IPS DF 19.7 (cell line): Measurements from ENCODE around the gene EEPD1.

ENCODE experiments used
- DNase-seq: peaks from one replicate; pipeline ENCODE4 v3.0.0-alpha.2; 2013; ENCODE audit warnings: low read depth, low spot score

The EEPD1 gene

DNA sequence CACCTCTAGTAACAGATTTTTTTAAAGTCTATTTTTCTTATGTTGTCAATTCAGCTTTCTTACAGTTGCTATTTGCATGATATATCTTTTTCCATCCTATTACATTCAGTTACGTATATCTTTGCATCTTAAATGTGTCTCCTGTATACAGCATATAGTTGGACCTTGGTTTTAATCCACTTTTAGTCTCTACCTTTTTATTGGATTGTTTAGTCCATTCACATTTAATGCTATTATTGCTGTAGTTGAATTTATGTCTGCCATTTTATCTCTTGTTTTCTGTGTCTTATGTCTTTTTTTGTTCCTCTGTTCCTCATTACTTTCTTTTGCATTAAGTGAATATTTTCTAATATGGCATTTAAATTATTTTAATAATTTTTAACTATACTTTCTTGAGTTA lies 100.6 kb downstream of the EEPD1 start:
- DNase-seq: no peak

DNA sequence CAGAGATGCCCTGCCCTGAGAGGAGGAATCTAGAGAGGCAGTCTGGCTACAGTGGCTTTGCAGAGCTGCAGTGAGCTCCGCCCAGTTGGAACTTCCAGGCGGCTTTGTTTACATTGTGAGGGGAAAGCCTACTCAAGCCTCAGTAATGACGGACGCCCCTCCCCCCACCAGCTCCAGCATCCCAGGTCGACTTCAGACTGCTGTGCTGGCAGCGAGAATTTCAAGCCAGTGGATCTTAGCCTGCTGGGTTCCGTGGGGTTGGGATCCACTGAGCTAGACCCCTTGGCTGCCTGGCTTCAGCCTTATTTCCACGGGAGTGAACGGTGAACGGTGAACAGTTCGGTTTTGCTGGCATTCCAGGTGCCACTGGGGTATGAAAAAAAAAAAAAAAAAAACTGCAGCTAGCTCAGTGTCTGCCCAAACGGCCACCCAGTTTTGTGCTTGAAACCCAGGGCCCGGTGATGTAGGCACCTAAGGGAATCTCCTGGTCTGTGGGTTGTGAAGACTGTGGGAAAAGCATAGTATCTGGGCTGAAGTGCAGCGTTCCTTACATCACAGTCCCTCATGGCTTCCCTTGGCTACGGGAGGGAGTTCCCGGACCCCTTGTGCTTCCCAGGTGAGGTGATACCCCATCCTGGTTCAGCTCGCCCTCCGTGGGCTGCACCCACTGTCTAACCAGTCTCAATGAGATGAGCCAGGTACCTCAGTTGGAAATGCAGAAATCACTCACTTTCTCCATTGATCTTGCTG lies 105.6 kb downstream of the EEPD1 start:
- DNase-seq: peak; percentile 89

DNA sequence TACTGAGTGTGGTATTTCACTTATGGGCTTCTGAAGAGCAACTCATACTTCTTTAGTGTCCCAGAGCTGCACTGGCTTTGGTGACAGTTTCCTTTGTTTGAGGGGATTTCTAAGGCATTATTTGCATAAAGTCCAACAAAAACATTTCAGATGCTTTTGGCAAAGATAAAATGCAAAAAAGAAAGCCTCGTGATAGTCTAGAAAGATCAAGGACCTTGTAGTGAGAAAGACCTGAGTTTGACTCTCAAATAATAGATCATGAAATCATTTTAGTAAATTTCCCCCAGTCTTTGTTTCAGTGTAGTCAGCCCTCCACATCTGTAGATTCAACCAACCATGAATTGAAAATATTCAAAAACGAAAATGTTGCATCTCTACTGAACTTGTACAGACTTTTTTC lies 107.4 kb downstream of the EEPD1 start:
- no peak for DNase-seq

DNA sequence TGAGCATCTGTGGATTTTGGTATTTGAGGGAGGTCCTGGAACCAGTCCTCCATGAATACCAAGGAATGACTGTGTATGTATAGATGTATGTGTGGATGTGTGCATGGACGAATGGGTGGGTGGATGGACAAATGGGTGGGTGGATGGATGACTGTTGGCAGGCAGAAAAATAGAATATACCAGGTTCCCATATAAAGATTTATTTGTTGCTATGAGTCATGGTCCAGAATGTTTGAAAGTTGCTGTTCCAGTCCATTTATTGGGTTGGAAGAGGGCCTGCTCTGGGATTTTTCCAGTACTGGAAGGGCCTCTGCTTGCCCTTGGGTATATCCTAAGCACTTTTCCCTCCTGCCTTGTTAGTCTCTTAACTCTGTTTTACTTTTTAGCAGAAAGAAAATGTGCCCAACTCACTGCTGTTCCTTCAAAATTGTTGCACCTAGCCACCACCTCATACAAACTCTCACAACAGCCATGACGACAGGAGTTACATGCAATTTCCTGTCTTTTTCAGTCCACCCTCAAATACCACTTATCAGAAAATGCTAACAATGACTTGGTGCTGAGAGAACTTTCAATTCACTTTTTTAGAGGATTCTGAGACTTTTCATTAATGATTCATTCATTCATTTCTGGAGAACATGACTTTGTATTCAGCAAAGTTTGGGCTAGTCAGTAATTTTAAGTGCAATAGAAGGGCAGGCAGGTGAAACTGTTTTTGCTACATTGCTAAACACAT lies 108.1 kb downstream of the EEPD1 start:
- DNase-seq: no peak

DNA sequence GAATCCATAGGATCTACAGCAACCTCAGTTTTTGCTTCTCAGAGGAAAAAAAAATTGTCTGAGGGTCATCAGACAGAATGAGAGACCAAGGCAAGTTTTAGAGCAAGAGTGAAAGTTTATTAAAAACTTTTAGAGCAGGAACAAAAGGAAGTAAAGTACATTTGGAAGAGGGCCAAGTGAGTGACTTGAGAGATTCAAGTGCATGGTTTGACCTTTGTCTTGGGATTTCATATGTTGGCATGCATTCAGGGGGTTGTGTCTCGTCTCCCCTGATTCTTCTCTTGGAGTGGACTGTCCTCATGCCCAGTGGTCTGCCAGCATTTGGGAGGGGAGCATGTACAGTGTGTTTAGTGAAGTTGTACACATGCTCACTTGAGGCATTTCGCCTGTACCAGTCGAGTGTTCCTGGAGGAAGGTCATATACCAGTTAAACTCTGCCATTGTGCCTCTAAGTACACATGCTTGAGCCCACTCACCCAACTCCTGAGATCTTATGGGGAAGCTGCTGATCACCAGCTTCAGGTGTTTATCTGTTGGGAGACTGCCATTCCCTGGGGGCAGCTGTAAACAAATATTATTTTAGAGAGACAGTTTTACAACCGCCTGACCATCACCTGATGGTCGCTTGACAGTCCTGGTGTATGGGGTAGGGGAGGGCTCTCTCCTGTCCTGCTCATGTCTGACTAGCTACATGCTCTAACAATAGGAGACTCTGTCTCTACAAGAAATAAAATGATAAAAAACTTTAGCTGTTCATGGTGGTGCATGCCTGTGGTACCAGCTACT lies 109.4 kb downstream of the EEPD1 start:
- no peak for DNase-seq

DNA sequence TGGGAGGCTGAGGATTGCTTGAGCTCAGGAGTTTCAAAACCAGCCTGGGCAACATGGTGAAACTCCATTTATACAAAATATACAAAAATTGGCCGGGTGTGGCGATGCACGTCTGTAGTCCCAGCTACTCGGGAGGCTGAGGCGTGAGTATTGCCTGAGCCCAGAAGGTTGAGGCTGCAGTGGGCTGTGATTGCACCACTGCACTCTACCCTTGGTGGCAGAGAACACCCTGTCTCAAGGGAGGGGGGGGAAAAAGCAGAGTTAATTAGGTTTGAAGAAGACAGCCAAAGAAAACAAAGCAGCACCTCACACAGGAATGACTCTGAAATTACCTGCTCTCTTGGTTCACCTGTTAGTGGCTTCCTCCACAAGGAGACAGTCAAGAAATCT lies 110.0 kb downstream of the EEPD1 start:
- DNase-seq: no peak

DNA sequence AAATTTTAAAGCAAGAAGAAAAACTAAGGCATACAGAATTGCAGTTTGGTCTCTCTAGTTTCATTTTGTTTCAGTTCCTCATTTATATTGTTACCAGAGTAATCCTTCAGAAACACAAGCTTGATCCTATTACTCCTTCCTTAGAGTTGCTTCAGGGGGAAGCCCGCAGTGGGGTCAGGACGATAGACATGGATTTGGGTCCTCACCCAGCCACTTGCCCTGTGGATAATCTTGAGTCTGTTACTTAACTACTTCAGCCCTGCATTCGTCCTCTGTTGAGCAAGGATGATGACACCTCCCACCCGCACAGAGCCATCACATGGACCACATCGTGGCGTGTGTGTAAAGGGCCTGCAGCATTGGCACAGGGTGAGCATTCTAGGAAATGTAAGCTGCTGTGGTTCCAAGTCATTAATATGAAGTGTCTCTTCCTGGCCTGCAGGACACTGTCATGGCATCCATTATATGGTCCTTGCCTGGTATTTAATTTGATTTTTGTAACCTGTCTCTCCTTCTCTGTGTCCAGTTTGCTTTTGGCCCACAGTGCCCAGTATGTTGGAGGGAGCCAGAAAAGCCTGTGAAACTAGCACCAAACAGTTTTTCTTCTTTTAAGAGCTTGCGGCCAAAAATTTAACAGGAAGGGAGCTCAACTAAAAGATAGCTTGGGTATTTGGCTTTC lies 111.2 kb downstream of the EEPD1 start:
- DNase-seq: no peak

DNA sequence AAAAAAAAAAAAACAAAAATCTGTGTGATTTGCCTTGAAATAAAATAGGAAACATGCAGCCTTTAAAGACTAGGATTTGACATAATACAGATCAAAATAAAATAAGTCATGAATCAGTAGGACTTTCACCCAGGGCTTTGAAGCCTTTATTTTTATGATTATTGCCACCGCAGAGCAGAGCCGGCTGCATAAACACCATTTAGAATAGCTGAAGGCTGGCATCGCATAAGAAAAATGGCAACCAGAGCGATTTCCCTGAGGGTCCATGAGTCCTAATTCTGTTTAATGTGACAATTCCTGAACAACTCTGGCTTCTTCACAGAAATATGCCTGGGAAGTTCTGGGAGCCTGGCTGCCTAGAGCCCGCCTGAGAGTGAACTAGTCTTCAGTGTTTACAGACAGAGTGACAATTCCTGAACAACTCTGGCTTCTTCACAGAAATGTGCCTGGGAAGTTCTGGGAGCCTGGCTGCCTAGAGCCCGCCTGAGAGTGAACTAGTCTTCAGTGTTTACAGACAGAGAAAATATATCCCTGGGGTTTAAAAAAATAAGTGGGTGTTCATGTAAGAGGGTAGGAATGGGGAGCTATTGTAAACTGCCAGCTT lies 112.0 kb downstream of the EEPD1 start:
- DNase-seq: no peak

DNA sequence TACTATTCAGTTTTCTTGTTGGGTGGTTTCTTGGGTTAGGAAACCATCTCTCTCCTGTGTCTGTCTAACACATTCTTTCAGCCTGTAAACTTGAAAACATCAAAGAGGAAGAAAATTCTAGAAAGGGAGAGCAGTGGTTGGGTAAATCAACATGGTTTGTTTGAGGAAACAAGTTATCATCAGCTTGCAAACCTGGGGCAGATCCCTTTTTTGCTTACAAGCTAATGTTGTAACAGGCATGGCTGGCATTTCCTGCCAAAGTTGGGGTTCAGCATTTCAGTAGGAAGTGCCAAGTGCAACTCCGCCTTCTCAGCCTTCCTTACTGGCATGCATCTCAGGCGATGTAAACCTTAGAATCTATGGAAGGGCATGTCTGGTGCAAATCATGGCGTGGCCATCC lies 112.6 kb downstream of the EEPD1 start:
- no peak for DNase-seq

DNA sequence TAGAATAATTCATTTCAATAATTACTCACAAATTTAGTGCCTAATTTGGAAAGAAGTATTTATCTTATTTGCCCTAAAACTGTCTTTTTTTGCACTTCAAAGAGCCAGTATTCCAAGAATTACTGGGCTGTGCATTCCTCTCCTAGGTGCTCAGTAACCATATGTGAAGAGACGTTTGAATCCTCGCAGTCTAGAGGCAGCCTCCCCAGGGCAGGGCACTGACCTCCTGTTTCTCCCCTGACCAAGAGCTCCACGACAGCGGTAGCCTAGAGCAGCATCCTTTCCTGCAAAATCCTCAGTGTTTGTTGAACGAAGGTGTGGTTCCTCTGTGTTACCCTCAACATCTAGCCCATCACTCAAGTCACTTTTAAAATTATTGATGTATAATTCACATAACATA lies 113.1 kb downstream of the EEPD1 start:
- DNase-seq: no peak

DNA sequence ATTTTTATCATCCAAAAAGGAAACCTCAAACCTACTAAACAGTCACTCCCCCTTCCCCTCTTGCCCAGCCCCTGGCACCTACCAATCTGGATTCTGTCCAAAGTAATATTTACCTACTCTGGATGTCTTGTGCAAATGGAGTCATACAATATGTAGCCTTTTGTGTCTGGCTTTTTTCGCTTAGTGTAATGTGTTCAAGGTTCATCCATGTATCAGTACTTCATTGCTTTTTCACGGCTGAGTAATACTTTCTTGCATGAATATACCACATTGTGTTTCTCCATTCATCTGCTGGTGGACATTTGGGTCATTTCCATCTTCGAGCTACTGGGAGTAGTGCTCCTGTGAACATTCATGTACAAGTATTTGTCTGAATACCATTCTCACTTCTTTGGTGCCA lies 113.6 kb downstream of the EEPD1 start:
- DNase-seq: no peak

DNA sequence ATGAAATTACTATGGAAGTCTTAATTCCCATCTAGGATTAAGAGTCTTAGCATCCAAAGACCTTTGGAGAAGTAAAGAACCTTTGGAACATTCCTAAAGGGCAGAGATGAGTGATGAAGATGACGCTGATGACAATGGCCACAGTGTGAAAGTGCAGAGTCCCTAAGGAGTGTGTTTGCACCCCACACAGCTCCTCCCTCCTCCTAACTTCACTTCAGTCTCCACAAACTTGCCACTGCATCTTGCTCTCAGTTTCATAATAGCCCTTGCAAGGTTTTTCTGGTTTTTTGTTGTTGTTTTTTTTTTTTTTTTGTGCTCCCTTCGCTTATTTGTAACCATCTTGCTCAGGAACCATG lies 119.1 kb downstream of the EEPD1 start:
- DNase-seq: no peak

DNA sequence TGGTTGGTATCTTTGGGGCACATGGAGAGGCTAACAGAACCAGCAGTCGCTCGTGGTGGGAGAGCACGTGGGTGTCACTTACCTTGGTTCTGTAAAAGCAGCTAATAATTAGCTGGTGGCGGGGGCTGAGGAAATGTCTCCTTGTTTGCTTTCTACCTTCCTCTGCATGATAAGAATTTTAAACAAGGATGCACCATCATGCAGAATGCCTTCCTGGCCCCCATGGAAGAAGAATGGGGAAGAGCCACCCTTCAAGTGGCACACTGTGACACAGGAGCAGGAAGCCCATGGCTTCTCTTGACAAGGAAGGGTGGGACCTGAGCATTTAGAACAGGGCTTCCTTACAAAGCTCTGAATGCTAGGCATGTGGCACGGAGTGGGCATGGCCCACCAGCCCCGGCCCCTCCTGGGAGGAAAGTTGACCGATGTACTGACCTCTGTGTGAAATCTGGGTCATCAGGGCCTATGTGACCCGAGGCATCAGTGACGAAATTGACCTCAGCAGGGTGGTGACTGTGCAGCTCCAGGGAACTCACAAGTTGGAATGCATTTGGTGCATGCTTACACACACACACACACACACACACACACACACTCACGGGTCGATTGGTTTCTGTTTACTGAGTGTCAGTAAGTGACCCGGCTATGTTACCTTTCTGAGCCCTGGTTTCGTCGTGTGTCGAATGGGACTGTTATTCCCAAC lies 119.7 kb downstream of the EEPD1 start:
- DNase-seq: no peak

DNA sequence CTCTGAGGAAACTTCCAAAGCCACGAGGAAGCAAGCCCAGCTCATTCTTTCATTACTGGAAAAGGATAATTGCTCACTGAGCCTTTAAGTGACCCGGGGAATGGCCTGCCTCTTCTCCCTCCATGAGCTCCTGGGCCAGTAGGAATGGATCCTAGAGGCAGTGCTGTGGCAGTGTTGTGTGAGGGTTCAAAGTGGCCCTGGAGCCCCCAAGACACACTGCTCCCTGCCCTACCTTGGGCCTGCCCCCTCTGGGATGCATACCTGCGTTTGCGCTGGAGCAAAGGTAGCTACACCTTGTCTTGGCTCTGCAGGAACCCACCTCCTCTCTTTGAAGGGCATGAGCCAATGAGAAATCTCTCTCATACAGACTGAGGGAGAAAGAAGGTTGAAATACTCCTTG lies 120.8 kb downstream of the EEPD1 start:
- no peak for DNase-seq

DNA sequence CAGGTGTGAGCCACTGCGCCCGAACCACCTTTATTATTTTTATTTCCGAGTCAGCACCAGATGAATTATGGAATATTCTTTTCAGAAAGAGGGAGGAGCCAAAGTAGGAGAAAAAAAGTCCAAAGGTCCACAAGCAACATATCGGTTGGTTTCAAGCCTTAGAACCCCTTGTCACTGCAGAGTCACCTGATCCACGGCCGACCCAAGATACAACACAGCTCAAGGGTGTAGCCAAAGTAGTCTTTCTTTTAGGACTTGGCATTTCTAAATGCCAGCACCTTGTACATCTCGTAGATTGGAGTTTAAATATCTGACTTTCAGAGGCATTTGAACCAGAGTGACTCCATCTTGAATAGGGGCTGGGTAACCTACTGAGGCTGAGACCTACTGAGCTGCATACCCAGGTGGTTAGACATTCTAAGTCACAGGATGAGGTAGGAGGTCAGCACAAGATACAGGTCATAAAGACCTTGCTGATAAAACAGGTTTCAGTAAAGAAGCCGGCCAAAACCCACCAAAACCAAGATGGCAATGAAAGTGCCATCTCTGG lies 122.8 kb downstream of the EEPD1 start:
- DNase-seq: no peak

DNA sequence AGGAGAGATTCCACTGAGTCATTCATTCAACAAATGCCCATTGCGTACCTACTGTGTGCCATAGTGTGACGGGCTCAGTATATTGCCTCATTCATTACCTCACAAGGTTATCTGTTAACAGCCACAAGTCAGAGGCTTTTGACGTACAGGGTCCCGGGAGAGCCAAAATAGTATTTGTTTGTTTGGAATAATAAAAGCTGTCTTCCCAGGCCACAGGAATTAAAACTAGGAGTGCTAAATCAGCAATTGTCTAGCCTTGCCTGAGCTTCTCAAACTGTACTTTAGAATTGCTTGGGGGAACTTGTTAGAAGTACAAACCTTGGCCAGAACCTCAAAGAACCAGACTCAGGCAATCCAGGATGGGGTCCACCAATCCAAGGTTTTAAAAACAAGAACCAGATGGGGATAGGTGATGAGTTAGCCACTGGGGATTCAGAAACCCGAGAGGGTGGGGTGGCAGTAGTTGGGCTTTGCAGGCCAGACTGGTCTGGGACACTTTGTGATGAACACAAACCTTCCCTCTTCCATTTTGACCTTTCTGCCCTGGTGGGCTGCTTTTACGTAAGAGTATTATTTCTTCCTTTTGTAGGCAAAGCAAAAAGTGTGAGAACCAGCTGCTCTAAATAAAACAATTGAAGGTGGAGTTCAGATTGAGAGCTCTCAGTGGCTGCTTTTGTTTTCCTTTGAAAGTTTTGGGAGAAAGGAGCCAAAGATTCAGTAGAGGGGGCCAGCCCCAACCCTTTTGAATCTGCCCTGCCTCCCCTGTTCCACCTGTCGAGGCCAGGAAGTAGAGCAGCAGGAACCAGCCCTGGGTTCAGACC lies 123.6 kb downstream of the EEPD1 start:
- DNase-seq: no peak

DNA sequence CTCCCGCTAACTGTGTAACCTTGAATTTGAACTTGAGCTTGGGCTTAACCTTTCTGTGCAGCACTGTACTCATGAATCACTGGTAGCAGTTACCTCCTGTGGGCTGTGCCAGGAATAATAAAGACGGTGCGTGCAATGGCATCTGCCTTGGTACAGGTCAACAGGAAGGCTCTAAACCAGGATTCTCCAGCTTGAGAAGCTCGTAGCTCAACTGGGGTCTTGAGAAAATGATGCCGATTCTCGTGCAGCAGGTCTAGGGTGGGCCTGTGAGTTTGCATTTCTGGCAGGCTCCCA lies 124.1 kb downstream of the EEPD1 start:
- no peak for DNase-seq

DNA sequence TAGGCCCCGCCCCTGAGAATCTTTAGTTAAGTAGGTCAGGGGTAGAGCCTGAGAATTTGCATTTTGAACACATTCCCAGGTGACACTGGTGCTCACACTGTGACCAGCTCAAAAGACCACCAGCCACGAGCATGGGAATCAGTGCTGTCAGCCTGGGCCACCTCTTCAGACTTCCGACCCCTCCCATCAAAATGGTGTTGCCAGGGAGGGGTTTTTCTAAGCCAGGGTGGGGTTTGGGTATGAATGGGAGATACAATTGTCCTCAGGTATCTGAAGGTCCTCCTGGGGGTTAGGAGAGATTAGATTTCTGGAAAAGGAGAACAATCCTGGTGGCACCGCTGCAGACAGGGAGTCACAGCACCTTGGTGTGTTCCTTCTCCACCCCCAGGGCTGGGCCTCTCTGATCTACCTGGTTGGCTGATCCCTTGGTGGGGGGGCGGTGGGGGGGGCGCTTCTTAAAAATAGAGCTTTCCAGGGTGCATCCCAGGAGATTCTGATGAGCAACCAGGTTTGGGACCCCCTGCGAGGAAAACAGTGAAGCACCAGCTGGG lies 125.1 kb downstream of the EEPD1 start:
- no peak for DNase-seq

DNA sequence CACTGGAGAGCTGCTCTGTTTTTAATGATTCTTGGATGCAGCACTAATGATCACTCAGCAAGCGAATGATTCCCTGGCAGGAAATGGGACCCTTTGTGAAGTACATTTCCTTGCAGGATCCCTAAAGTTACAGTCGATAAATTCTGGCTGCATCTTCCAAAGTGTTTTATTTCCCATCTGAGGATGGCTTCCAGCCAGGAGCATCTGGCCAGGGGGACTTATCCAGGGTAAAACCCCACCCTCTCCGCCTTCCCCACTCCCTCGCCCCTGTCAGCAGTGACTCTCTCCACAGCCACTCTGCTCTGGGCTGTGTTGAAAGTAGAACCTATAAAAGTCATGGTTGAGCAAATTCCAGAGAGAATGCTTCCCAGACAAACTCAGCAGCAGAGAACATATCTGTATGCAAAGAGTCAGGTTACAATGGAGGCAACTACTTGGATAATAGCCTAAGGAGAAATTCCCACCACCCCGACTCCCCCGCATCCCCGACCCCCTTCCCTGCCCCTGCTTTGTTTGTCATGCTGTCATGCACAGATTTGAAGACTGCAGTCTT lies 125.6 kb downstream of the EEPD1 start:
- no peak for DNase-seq
